ENCODE measurements around the gene LYRM2.

- no peak for TF ChIP-seq CTCF (IDR thresholded peaks at IDR 0.05)
- TF ChIP-seq POLR2A (IDR thresholded peaks at IDR 0.05), result no peak
These were observed 4.4 kb upstream of the LYRM2 start for GRCh38 chr6:89642956-89643355.

All from body of pancreas (tissue), 4 donors.